ENCODE measurements around the gene TUBB4A.

- TF ChIP-seq POLR2A (IDR thresholded peaks at IDR 0.05; ENCODE audit: low read depth, low read length), result no peak
- TF ChIP-seq POLR2AphosphoS5 (IDR thresholded peaks at IDR 0.05; ENCODE audit: low read depth, low read length), result no peak
- no peak for TF ChIP-seq PAX5 (IDR thresholded peaks at IDR 0.05; ENCODE audit: insufficient read depth, low read length, severe bottlenecking)
- TF ChIP-seq SPI1 (IDR thresholded peaks at IDR 0.05; ENCODE audit: low read depth, low read length), result peak; percentile 69
- no peak for TF ChIP-seq TAF1 (IDR thresholded peaks at IDR 0.05; ENCODE audit: low read depth, low read length)
Observed at GRCh38 chr19:6498294-6499036, 3.6 kb downstream of the TUBB4A start.

Data from GM12891 (cell line).